Transverse colon (tissue), 4 donors: ENCODE results near the gene CDK5.

Experiments used
- POLR2AphosphoS5 ChIP-seq, 3 donors: sonication (generic); formaldehyde crosslinking; IDR thresholded peaks; one replicate each; pipeline ENCODE4 v1.6.1; 2016; ENCODE audit warnings: antibody characterized with exemption in 3 of 3
- TF ChIP-seq, protein P1 (sequence below), 5 experiments: fragments of 200-600 bp in 3 of 5; fragments of 450-650 bp in 2 of 5; sonication (generic) in 3 of 5; IDR thresholded peaks; 1 replicate in 2 of 5; 2 replicates in 3 of 5; pipeline ENCODE4 v1.5.1; 2016 to 2017; ENCODE audit warnings: antibody characterized with exemption in 5 of 5, inconsistent platforms in 3 of 5, mild to moderate bottlenecking in 2 of 5, moderate library complexity in 1 of 5

DNA sequence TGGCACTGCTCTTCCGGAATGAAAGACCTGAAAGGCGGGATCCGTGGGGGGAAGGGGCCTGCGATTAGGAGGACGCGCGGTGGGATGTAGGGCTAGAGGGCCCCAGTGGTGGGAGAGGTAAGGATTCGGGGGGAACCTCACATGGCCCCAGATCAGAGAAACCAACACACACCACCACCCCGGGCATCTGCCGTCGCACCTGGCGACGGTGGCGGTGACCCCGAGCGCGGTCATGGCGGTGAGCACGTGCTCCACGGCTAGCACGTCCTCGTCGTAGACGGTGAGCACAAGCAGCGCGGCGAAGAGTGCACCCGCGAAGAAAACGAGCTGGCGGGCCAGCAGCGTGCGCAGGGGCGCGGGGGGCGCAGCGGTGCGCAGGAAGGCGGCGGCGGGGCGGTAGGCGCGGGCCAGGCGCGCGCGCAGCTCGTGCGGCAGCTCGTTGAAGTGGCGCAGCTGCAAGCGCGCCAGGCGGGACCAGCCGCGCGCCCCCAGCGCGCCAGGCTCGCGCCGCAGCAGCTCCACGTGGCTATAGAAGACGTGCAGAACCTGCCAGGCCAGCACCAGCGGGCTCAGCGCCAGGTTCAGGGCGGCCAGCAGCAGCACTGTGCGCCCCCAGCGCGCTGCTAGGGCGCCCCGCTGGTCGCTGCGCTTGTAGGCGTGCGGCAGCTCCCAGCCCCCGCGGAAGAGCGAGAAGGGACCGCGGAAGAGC lies 39.1 kb downstream of the CDK5 start:
- TF ChIP-seq, protein P1, sequence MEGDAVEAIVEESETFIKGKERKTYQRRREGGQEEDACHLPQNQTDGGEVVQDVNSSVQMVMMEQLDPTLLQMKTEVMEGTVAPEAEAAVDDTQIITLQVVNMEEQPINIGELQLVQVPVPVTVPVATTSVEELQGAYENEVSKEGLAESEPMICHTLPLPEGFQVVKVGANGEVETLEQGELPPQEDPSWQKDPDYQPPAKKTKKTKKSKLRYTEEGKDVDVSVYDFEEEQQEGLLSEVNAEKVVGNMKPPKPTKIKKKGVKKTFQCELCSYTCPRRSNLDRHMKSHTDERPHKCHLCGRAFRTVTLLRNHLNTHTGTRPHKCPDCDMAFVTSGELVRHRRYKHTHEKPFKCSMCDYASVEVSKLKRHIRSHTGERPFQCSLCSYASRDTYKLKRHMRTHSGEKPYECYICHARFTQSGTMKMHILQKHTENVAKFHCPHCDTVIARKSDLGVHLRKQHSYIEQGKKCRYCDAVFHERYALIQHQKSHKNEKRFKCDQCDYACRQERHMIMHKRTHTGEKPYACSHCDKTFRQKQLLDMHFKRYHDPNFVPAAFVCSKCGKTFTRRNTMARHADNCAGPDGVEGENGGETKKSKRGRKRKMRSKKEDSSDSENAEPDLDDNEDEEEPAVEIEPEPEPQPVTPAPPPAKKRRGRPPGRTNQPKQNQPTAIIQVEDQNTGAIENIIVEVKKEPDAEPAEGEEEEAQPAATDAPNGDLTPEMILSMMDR (IDR thresholded peaks at IDR 0.05), result no peak
- no peak for TF ChIP-seq POLR2AphosphoS5 (IDR thresholded peaks at IDR 0.05)
